Measurements from ENCODE around the gene REEP5. TPM values are rescaled to one million over a fixed set of nuclear protein-coding genes. Genes with fewer than 3 reads are reported as not detected.

Gene REEP5
- total RNA-seq, 4 donors from 2014 or later = 65.7 to 91.6 (median 79.0) TPM

DNA sequence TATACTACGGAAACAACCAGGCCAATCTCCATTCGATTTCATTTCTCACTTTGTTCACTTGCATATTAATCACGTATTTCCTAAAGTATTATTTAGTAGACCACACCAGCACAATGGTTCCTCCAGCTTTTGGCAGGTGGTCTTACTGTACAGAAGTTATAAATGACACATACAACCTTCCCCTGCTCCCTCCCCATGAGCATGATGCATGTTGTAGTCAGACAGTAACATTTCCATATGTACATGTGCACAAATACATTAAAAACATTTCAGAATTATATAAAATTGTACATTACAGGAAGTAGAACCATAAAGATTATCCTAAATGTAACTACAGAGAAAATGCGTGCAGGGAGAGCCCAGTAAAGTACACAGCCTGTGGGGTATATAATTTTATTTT, 43.9 kb downstream of the REEP5 start:
- peaks cover 58% of the 10 kb centered on the region for H3K36me3 ChIP-seq
- no peaks in the 10 kb centered on the region for H3K9me3 ChIP-seq
- no peak overlapping the region for H3K27ac ChIP-seq
- H3K4me3 ChIP-seq = no peak overlapping the region
- no peaks in the 10 kb centered on the region for H3K27me3 ChIP-seq
- H3K4me1 ChIP-seq = peaks cover 17% of the 10 kb centered on the region
- TF ChIP-seq POLR2AphosphoS5 (IDR thresholded peaks at IDR 0.05) (no peak), POLR2A (IDR thresholded peaks at IDR 0.05) (no peak), EP300 (IDR thresholded peaks at IDR 0.05) (no peak)
- TF ChIP-seq, protein P1, sequence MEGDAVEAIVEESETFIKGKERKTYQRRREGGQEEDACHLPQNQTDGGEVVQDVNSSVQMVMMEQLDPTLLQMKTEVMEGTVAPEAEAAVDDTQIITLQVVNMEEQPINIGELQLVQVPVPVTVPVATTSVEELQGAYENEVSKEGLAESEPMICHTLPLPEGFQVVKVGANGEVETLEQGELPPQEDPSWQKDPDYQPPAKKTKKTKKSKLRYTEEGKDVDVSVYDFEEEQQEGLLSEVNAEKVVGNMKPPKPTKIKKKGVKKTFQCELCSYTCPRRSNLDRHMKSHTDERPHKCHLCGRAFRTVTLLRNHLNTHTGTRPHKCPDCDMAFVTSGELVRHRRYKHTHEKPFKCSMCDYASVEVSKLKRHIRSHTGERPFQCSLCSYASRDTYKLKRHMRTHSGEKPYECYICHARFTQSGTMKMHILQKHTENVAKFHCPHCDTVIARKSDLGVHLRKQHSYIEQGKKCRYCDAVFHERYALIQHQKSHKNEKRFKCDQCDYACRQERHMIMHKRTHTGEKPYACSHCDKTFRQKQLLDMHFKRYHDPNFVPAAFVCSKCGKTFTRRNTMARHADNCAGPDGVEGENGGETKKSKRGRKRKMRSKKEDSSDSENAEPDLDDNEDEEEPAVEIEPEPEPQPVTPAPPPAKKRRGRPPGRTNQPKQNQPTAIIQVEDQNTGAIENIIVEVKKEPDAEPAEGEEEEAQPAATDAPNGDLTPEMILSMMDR (IDR thresholded peaks at IDR 0.05) = no peak
- no peak for DNase-seq (ENCODE audit: low spot score in 2 of 2)
- WGBS = 76% methylated on average over 4 of the region's 4 CpGs

DNA sequence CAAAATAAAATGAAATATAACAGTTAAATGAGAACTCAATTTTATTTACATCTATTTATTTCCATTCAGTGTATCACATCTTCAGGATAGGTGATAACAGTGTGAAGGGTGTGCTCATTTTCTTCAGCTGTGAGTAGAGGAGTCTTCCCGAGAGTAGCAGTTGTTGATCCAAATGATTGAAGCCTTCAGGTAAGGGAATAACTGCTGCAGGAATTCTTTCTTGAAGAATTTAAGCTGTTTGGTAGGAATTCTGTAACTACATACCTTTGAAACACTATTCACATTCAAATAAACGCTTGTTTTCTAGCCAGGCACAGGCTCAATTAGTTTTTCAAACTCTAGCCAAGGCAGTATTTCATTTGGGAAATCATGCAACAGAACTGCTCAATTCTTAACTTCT, 45.7 kb downstream of the REEP5 start:
- Histone ChIP-seq H3K4me3 (no peak overlapping the region), H3K9me3 (no peaks in the 10 kb centered on the region), H3K27ac (no peak overlapping the region), H3K4me1 (peaks cover 17% of the 10 kb centered on the region), H3K36me3 (peaks cover 41% of the 10 kb centered on the region), H3K27me3 (no peaks in the 10 kb centered on the region)
- TF ChIP-seq EP300 (IDR thresholded peaks at IDR 0.05) = no peak
- TF ChIP-seq POLR2A (IDR thresholded peaks at IDR 0.05) = no peak
- TF ChIP-seq, protein P1 (IDR thresholded peaks at IDR 0.05) = no peak
- TF ChIP-seq POLR2AphosphoS5 (IDR thresholded peaks at IDR 0.05) = no peak
- 49% methylated on average over 2 of the region's 2 CpGs for WGBS
- DNase-seq (ENCODE audit: low spot score in 2 of 2) = no peak

DNA sequence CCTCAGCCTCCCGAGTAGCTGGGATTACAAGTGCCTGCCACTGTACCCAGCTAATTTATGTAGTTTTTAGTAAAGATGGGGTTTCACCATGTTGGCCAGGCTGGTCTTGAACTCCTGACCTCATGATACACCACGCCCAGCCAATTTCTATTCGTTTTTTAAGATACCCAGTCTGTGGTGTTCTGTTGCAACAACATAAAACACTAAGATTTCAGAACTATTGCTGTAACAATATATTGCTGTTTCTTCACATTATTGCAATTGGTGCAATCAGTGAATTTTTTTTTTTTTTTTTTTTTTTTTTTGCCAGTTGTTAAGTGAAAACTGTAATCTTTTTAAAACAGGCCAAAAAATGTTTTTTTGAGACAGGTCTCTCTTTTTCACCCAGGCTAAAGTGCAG, 51.1 kb downstream of the REEP5 start:
- H3K27ac ChIP-seq = no peak overlapping the region
- no peak overlapping the region for H3K4me3 ChIP-seq
- TF ChIP-seq, protein P1 (IDR thresholded peaks at IDR 0.05) = no peak
- no peak for TF ChIP-seq POLR2A (IDR thresholded peaks at IDR 0.05)
- TF ChIP-seq EP300 (IDR thresholded peaks at IDR 0.05) = no peak
- no peak for TF ChIP-seq POLR2AphosphoS5 (IDR thresholded peaks at IDR 0.05)
- peaks cover 54% of the 10 kb centered on the region for H3K36me3 ChIP-seq
- no peaks in the 10 kb centered on the region for H3K9me3 ChIP-seq
- H3K27me3 ChIP-seq = no peaks in the 10 kb centered on the region
- 68% methylated on average over 3 of the region's 3 CpGs for WGBS
- H3K4me1 ChIP-seq = no peaks in the 10 kb centered on the region
- DNase-seq (ENCODE audit: low spot score in 2 of 2) = no peak

DNA sequence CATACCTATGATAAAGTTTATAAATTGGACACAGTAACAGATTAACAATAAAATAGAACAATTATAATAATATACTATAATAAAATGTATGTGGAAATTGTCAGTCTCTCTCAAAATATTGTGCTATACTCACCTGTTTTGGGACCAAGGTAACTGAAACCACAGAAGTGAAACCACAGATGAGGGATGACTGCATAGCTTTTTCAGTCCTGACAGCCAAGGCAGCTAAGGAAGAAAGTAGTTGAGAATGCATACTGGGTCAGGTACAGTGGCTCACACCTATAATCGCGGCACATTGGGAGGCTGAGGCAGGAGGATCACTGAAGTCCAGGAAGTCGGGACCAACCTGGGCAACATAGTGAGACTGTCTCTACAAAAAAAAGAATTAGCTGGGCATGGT, 52.1 kb downstream of the REEP5 start:
- Histone ChIP-seq H3K27ac (no peak overlapping the region), H3K27me3 (no peaks in the 10 kb centered on the region), H3K36me3 (peaks cover 58% of the 10 kb centered on the region), H3K4me3 (no peak overlapping the region), H3K9me3 (no peaks in the 10 kb centered on the region), H3K4me1 (no peaks in the 10 kb centered on the region)
- DNase-seq (ENCODE audit: low spot score in 2 of 2) = no peak
- 93% methylated on average over 3 of the region's 3 CpGs for WGBS
- TF ChIP-seq POLR2AphosphoS5 (IDR thresholded peaks at IDR 0.05) (no peak), EP300 (IDR thresholded peaks at IDR 0.05) (no peak), POLR2A (IDR thresholded peaks at IDR 0.05) (no peak)
- TF ChIP-seq, protein P1 (IDR thresholded peaks at IDR 0.05) = no peak

DNA sequence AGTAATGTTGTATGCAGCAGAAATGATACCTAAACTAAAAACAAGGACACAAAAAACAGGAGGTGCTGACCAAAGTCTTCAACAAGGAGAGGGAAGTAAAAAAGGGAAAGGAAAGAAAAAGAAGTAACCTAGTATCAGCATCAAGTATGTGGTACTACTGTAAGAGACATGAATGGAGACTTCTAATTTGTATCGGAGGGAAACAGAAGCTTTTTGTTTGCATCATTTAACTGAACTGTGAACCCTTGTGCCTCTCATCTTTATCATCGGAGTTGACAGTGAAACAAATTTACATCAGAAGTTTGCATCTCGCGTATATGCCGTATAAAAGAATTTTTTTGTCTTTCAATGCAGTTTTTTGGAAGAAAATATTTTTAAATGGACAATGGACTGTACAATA, 54.6 kb downstream of the REEP5 start:
- Histone ChIP-seq H3K4me1 (peaks cover 15% of the 10 kb centered on the region), H3K27ac (no peak overlapping the region), H3K9me3 (no peaks in the 10 kb centered on the region), H3K4me3 (no peak overlapping the region), H3K27me3 (no peaks in the 10 kb centered on the region), H3K36me3 (peaks cover 68% of the 10 kb centered on the region)
- WGBS = 91% methylated on average over 5 of the region's 5 CpGs
- no peak for DNase-seq (ENCODE audit: low spot score in 2 of 2)
- TF ChIP-seq POLR2A (IDR thresholded peaks at IDR 0.05) (no peak), EP300 (IDR thresholded peaks at IDR 0.05) (no peak), POLR2AphosphoS5 (IDR thresholded peaks at IDR 0.05) (no peak)
- TF ChIP-seq, protein P1 (IDR thresholded peaks at IDR 0.05) = no peak
